T-helper 9 cell (primary cell): ENCODE measurements around the gene C11orf16.

Experiments
- DNase-seq: peaks from one replicate; pipeline ENCODE4 v3.0.0-alpha.2; 2020

C11orf16 gene

DNA sequence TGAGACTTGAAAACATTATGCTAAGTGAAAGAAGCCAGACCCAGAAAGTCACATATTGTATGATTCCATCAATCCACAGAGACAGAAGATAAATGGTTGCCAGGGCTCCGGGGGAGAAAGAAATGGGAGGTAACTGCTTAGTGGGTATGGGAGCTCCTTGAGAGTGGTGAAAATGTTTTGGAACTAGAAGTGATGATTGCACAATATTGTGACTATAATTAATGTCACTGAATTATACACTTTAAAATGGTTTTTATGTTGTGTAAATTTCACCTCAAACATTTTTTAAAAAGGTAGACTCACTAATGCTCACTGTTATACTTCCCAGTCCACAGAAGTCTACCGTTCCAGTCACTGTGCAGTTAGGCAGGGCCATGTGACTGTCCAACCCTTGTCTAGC, 54.0 kb downstream of the C11orf16 start:
- DNase-seq = no peak

DNA sequence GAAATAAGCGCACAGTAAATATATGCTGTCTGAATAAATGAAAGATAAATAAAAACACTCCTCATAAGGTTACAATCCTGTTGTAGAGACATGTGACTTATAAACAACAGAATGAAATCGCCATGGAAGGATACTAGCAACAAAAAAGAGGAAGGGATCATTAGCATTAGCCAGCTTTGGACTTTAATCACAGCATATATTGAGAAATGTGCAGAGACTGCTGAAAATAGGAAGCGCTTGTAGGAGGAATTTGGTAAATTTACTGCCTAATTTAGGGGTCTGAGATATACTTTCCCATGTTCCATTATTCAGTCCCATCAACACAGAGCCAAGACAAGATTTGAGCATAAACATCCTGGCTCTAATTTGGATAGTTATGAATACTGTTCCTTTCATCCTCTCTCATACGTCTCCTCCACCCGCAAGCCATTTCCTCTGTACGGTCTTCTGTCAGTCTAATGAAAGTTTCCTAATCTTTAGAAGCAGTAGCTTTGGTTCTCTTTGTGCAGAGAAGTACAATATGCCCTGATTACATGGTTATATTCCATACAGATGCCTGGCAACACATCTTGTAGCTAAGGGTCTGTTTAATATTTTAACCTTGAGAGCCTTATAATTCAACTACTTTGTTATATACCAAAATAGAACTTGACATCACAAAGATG, 58.9 kb downstream of the C11orf16 start:
- DNase-seq = no peak

DNA sequence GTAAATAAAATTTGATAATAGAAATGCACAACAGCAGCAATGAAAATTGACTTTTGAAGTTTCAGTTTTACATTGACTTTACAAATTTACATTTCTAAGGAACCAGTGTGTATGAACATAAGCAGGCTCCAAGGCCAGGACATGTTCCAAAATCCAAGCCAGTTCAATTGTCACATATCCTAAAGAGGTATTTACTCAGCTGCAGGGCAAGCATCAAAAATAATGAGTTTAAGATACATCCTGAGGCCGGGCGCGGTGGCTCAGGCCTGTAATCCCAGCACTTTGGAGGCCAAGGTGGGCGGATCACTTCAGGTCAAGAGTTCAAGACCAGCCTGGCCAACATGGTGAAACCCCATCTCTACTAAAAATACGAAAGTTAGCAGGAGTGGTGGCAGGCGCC, 60.8 kb downstream of the C11orf16 start:
- no peak for DNase-seq

DNA sequence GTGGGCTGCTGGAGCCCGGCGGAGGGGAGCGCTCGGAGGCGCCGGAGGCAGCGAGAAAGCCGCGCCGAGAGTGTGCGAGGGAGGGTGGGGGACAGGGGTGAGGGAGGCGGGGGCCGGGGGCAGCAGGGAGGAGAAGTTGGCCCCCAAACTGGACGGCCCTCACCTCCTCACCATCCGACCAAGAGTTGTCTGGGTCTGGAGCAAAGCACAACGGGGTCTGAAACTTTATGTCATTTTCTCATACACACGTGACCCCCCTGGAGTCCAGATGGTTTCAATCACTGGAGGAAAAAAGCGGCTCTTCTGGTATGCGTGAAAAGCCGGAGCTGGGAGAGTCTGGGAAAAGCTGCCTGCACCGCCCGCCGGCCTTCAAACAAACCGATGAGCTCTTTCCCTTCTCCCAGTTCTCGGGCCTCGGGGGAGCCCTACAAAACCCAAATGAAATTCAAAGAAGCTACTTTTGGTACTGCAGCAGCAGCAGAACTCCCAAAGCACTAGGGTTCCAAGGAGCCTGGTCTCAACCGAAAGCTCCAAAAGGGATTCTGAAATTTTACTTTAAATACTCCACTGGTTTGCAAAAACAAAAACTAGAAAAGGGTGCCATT, 61.5 kb downstream of the C11orf16 start:
- DNase-seq = no peak

DNA sequence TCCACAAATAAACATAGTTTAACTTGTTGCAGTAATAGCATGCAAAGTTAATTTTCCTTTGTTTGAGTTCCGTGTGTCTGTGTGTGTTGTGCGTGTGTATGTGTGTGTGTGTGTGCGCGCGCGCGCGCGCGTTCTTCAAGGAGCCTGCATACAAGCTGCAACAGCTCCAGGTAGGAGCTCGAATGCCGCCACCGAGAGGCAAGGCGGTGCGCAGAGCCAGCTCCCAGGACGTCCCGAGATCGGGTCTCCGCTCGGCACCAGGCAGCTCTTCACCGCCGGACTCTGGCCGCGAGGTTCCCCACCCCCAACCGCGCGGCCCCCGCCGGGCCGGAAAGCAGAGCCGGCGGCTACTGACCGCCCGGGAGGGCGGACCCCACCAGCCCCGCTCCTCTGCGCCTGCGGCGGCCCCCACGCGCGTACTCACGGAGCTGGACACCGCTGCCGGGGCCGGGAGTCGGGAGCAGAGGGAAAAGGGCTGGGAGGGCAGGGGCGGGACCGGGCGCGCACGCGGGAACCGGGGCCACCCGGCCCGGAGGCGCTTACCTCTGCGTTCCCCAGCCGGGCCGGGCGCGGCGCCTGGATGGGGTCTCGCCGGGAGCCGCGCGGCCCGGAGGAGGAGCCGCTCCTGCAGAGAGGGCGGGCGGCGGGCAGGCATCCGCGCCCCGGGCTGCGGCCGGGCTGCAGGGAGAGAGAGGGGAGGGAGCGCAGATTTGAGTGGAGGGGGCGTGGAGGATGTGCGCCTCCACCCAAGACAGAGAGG, 62.2 kb downstream of the C11orf16 start:
- no peak for DNase-seq
